ENCODE results near the gene SPRED1. TPM values are rescaled to one million over a fixed set of nuclear protein-coding genes. Genes with fewer than 3 reads are reported as not detected.

The SPRED1 gene
- total RNA-seq, 1 experiment from 2014 or later, result 17.6 TPM

DNA sequence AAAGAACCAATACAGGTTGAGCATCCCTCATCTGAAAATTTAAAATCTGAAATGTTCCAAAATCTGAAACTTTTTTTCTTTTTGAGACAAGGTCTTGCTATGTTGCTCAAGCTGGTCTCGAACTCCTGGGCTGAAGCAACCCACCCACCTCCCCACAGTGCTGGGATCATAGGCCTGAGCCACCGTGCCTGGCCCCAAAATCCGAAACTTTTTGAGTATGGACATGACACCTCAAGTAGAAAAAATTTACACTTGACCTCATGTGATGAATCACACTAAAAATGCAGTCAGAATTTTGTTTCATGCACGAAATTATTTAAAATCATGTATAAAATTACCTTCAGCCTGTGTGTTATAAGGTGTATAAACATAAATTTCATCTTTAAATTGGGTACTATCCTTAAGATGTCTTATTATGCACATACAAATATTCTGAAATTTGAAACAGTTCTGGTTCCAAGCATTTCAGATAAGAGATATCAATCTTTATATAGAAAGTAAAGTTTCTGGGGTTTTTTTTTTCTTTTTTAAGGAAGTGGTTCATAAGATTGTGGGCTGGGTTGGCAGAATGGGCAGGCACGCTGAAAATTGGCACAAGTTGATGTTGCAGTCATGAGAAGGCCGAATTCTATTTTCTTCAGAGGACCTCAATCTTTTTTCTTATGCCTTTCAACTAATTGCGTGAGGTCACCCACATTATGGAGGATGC, 72.5 kb downstream of the SPRED1 start:
- in situ Hi-C loops (cut with HindIII; ENCODE audit: low sequenced_read_pairs), result no loop called here
- no peak for DNase-seq (ENCODE audit: low spot score)

DNA sequence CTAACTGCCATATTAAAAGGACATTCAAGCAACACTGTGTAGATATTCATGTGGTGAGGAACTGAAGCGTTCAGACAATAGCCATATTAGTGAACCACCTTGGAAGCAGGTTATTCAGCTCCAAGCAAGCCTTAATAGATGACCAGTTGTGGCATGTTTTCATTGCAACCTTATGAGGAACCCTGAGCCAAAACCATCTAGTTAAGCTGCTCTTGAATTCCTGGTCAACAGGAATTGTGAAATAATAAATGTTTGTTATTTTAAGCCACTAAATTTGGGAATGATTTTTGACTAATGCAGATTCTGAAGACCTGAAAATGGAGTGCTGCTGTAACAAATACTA, 73.0 kb downstream of the SPRED1 start:
- DNase-seq (ENCODE audit: low spot score), result no peak
- in situ Hi-C loops (cut with HindIII; ENCODE audit: low sequenced_read_pairs), result no loop called here

- in situ Hi-C loops (cut with HindIII; ENCODE audit: low sequenced_read_pairs), result no loop called here
- DNase-seq (ENCODE audit: low spot score), result no peak
Observed at GRCh38 chr15:38332711-38333110, 80.1 kb downstream of the SPRED1 start.

DNA sequence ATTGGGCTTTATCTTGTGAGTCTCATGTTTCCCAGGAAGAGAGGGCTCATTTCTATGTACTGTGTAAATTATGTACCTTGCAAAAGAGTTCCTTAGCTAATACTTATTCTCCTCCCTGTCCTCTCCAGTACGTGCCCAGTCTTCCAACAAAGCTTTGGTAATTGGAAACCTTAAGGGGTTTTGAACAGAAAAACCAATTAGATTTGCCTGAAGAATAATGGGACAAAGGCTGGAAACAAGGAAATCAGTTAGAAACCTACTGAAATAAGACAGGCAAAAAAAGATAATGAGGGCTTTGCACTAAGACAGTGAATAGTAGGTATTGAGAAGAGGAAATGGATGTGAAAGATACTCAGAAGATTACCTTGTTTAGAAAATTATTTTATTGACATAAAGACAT, 82.5 kb downstream of the SPRED1 start:
- in situ Hi-C loops (cut with HindIII; ENCODE audit: low sequenced_read_pairs), result no loop called here
- DNase-seq (ENCODE audit: low spot score), result no peak

DNA sequence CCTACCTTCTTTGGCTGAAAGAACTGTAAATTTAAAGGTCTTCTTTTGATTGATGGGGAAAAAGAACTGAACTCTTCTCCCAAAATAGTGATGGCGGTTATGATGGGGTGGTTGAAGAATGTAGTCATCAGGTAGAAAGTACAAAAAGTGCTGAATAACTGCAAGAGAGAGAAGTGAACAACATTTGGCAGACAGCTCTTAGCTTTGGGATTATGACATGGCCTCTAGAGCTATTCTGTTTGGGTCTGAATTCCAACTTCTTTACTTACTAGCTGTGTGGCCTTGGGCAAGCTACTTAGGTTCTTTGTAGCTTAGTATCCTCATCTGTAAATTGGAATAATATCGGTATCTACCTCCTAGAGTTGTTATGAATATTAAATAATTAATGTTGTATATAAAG, 91.7 kb downstream of the SPRED1 start:
- in situ Hi-C loops (cut with HindIII; ENCODE audit: low sequenced_read_pairs), result no loop called here
- no peak for DNase-seq (ENCODE audit: low spot score)

DNA sequence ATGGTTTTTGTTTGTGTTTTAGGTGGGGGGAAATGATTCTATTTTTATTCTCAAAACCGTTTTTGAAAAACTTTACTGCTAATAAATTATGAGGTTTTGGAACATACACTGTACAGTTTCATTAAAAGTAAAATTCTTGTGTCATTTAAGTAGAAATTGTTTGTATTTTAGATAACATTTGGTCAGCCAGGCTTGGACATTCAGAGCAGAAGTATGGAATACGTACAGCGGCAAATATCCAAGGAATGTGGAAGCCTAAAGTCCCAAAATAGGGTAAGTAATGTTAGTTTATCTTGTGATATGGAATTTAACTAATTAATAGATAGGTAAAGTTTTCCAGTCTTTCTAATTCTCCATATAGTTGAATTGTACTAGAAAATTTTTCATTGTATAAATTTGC, 96.6 kb downstream of the SPRED1 start:
- in situ Hi-C loops (cut with HindIII; ENCODE audit: low sequenced_read_pairs), result no loop called here

GRCh38 chr15:38351466-38351865, 98.8 kb downstream of the SPRED1 start:
- in situ Hi-C loops (cut with HindIII; ENCODE audit: low sequenced_read_pairs), result no loop called here
- no peak for DNase-seq (ENCODE audit: low spot score)

More for the DNA sequence above, 96.6 kb downstream of the SPRED1 start:
- no peak for DNase-seq (ENCODE audit: low spot score)

- in situ Hi-C loops (cut with HindIII; ENCODE audit: low sequenced_read_pairs), result no loop called here
- peak; percentile 71 for DNase-seq (ENCODE audit: low spot score)
Observed at GRCh38 chr15:38354315-38354929, 101.8 kb downstream of the SPRED1 start.

GRCh38 chr15:38362355-38362754, 109.7 kb downstream of the SPRED1 start:
- DNase-seq (ENCODE audit: low spot score), result no peak
- in situ Hi-C loops (cut with HindIII; ENCODE audit: low sequenced_read_pairs), result no loop called here

DNA sequence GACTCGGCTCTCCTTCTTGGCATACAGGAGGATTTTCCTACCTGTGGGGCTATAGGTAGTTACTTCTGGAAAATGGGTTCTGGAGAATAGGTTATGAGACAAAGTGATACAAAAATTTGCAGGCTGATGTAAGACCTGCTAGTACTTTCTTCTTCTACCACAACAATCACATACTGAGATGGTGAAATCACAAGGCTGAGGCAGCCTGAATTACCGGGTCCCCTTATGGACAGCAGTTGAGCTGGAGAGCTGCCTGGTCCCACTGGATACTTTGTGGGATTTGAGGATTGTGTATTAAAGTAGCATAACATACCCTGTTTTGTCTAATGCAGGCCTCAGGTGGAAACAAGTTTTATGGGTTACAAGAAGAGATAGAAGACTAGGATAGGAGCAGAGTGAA, 114.8 kb downstream of the SPRED1 start:
- DNase-seq (ENCODE audit: low spot score), result no peak
- in situ Hi-C loops (cut with HindIII; ENCODE audit: low sequenced_read_pairs), result no loop called here

DNA sequence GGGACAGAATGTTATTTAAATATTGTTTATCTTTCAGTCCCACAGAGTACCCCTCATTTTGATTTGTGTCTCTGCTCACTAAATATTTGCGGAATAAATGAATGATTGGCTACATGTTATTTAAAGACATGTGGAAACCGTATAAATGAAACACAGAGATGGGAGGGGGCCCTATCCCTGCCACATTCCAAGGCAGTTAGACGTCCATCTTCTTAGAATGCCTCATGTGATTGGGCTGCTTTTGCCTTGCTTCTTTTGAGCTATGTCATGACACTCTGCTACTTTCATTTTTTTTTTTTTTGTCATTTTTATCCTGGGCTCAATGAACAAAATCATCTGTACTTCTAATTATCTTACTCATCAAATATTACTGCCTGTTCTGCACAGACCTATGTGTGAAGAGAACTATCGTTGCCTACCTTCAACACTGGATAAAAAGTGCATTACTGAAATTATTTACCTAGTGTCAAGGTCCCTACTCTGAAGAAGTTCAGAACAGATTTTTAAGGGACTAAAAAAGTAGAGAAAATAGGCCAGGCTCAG, 117.4 kb downstream of the SPRED1 start:
- DNase-seq (ENCODE audit: low spot score), result no peak
- in situ Hi-C loops (cut with HindIII; ENCODE audit: low sequenced_read_pairs), result no loop called here

DNA sequence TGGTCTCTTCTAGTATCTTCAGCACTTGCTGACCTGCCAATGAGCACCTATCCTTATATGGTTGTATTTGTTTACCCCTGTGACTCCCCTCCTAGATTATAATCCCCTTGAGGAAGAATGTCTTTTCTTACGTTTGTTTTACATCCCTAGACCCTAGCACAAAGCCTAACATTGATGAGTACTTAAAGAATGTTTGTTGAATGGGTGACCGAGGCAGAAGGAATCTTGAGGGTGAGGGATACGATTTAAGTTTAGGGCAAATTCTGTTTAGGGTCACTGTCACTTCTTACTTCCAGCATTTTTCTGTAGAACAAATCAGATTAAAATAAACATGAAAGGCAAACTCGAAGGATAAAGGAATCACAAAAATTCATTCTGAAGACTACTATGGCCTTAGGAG, 120.4 kb downstream of the SPRED1 start:
- in situ Hi-C loops (cut with HindIII; ENCODE audit: low sequenced_read_pairs), result no loop called here

GRCh38 chr15:38374029-38374428, 121.4 kb downstream of the SPRED1 start:
- in situ Hi-C loops (cut with HindIII; ENCODE audit: low sequenced_read_pairs), result no loop called here

More for the DNA sequence above, 120.4 kb downstream of the SPRED1 start:
- DNase-seq (ENCODE audit: low spot score), result no peak

GRCh38 chr15:38374556-38374955, 121.9 kb downstream of the SPRED1 start:
- no peak for DNase-seq (ENCODE audit: low spot score)
- in situ Hi-C loops (cut with HindIII; ENCODE audit: low sequenced_read_pairs), result no loop called here

More at GRCh38 chr15:38374029-38374428, 121.4 kb downstream of the SPRED1 start:
- DNase-seq (ENCODE audit: low spot score), result no peak

- in situ Hi-C loops (cut with HindIII; ENCODE audit: low sequenced_read_pairs), result no loop called here
- no peak for DNase-seq (ENCODE audit: low spot score)
Observed at GRCh38 chr15:38376081-38376480, 123.4 kb downstream of the SPRED1 start.

GRCh38 chr15:38377636-38378035, 125.0 kb downstream of the SPRED1 start:
- in situ Hi-C loops (cut with HindIII; ENCODE audit: low sequenced_read_pairs), result no loop called here

DNA sequence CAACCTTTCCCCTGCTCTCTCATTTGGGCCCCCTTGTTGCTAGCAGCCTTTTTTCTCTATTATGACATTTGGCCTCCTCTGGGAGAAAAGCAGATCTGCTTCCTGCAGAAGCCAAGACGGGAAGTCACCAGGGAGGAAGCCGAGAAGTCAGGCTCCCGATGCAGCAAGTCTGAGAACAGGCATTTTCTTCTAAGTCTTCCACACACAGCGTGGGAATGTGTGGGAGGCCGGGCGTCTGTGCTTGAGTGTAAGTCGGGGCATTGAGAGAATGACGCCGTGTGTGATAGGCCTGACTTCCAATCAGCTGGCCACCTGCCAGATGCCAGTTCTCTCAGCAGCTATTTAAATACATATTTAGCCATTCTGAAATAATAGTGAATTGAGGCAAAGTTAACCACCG, 125.5 kb downstream of the SPRED1 start:
- in situ Hi-C loops (cut with HindIII; ENCODE audit: low sequenced_read_pairs), result no loop called here
- no peak for DNase-seq (ENCODE audit: low spot score)

More at GRCh38 chr15:38377636-38378035, 125.0 kb downstream of the SPRED1 start:
- DNase-seq (ENCODE audit: low spot score), result no peak

- peak; percentile 44 for DNase-seq (ENCODE audit: low spot score)
- in situ Hi-C loops (cut with HindIII; ENCODE audit: low sequenced_read_pairs), result no loop called here
Observed at GRCh38 chr15:38389924-38390542, 137.4 kb downstream of the SPRED1 start.

DNA sequence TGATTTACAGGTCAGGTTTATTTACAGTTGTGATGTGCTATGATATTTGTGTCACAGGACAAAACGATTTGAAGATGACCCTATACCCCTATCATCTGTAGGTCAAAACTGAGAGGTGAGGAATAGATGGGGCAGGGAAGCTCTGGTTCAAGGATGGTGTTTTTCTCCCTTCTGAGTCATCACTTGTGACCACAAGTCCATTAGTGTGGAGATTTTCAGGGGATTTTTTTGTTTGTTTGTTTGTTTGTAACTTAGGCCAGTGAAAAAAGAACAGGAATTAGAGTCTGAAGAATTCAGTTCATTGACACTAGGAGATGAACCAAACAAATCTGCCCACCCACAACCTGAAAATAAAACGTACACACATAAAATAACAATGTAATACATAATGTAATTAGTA, 138.6 kb downstream of the SPRED1 start:
- in situ Hi-C loops (cut with HindIII; ENCODE audit: low sequenced_read_pairs), result no loop called here

GRCh38 chr15:38398134-38398533, 145.5 kb downstream of the SPRED1 start:
- in situ Hi-C loops (cut with HindIII; ENCODE audit: low sequenced_read_pairs), result no loop called here
- DNase-seq (ENCODE audit: low spot score), result no peak

More for the DNA sequence above, 138.6 kb downstream of the SPRED1 start:
- no peak for DNase-seq (ENCODE audit: low spot score)
